ENCODE measurements around the gene PIK3R3.

DNA sequence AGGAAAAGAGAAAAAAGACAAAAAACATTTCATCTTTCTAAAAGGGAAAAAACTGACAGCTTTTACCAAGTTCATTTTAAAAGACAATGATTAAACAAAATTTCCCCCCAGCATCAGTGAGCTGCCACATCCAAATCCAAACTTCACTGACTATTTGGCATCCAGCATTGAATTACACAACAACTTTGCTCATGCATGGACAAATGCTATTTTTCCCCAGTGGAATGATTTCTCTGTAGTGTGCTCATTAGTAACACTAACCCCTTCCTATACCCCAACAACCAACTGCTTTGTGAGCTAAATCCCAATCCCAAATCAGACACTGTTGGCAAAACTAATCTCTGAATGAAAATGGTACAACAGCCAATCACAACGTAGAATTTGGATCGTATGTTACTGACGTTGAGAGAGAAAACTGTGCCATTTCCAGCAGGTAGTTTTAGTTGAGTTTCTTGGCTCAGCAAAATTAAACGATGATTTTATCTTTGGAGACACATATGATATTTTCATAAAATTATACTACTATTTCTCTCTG lies 37.9 kb downstream of the PIK3R3 start:
- TF ChIP-seq, protein P1, sequence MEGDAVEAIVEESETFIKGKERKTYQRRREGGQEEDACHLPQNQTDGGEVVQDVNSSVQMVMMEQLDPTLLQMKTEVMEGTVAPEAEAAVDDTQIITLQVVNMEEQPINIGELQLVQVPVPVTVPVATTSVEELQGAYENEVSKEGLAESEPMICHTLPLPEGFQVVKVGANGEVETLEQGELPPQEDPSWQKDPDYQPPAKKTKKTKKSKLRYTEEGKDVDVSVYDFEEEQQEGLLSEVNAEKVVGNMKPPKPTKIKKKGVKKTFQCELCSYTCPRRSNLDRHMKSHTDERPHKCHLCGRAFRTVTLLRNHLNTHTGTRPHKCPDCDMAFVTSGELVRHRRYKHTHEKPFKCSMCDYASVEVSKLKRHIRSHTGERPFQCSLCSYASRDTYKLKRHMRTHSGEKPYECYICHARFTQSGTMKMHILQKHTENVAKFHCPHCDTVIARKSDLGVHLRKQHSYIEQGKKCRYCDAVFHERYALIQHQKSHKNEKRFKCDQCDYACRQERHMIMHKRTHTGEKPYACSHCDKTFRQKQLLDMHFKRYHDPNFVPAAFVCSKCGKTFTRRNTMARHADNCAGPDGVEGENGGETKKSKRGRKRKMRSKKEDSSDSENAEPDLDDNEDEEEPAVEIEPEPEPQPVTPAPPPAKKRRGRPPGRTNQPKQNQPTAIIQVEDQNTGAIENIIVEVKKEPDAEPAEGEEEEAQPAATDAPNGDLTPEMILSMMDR (IDR thresholded peaks at IDR 0.05): no peak
- TF ChIP-seq EP300 (IDR thresholded peaks at IDR 0.05; ENCODE audit: low read depth): no peak
